H1 (cell line): ENCODE data around the gene DIDO1.

Experiments used
- BRCA1 ChIP-seq: IDR thresholded peaks from 2 replicates; pipeline ENCODE4 v1.6.1; 2012; ENCODE audit warnings: low read depth, low read length, improper control_type of control experiment
- POLR2A ChIP-seq, 2 experiments: IDR thresholded peaks; 1 replicate in 1 of 2; 2 replicates in 1 of 2; pipeline ENCODE4 v1.6.1; 2011; ENCODE audit warnings: low read depth in 2 of 2, low read length in 2 of 2, mild to moderate bottlenecking in 2 of 2; ENCODE audit errors: control extremely low read depth in 1 of 2
- TAF1 ChIP-seq: IDR thresholded peaks from 2 replicates; pipeline ENCODE4 v1.6.1; 2011; ENCODE audit warnings: mild to moderate bottlenecking, low read depth, low read length

- TF ChIP-seq POLR2A (IDR thresholded peaks at IDR 0.05; ENCODE audit: control extremely low read depth in 1 of 2, low read depth in 2 of 2, low read length in 2 of 2) (no peak), TAF1 (no peak), BRCA1 (no peak)
Observed at GRCh38 chr20:62941792-62942191, 15.5 kb upstream of the DIDO1 start.
